HCT116 (cell line): ENCODE measurements around the gene MAP4K2. TPM values are rescaled to one million over a fixed set of nuclear protein-coding genes. Genes with fewer than 3 reads are reported as not detected.
A peak's percentile ranks its signal among the peaks of the same experiment; 100 is the strongest.

Experiments used
- ATAC-seq: fragments of 200-7000 bp; cut with Tn5 transposase; 2 replicates; pipeline ENCODE4 v1.9.1; 2020; ENCODE audit warnings: mild to moderate bottlenecking, moderate library complexity
- BruUV-seq: library from RNA; stranded (reverse); fragments of 400-500 nt; replicated peaks from 2 replicates; lab custom pipeline; 2021; lab: Mats Ljungman, UMichigan
- CTCF ChIA-PET: fragments of 300-600 bp; sonication (Branson Sonifier 250); formaldehyde crosslinking; loops from one replicate; lab custom pipeline; 2021; ENCODE audit warnings: antibody characterized with exemption; lab: Charles Lee
- POLR2A ChIA-PET: fragments of 300-600, 350-600 bp; sonication (Branson Sonifier 250); formaldehyde crosslinking; loops from one replicate; lab custom pipeline; 2021; ENCODE audit warnings: antibody characterized with exemption; lab: Charles Lee
- RAD21 ChIA-PET, 2 experiments: fragments of 300-600 bp; sonication (Branson Sonifier 250); formaldehyde crosslinking; loops; one replicate each; lab custom pipeline; 2023; ENCODE audit warnings: low total read pairs in 2 of 2; ENCODE audit not compliant: uncharacterized antibody in 2 of 2, unreplicated experiment in 2 of 2, low non-redundant PET in 1 of 2; lab: Charles Lee
- DNase-seq: peaks from one replicate; pipeline ENCODE4 v3.0.0-alpha.2; 2010; ENCODE audit warnings: low read depth, low spot score
- H2AFZ ChIP-seq: fragments of 200-600 bp; shearing (Covaris generic), sonication (generic); 2 replicates; pipeline ENCODE4 v1.6.1; 2017; ENCODE audit warnings: low read depth, mixed run types, mixed read lengths, antibody characterized with exemption, low read length; ENCODE audit not compliant: poor library complexity, severe bottlenecking
- H3K27ac ChIP-seq: 2 replicates; pipeline ENCODE4 v1.5.1; 2012; ENCODE audit warnings: low read depth, low read length
- H3K27me3 ChIP-seq: fragments of 200-600 bp; sonication (generic); 2 replicates; pipeline ENCODE4 v1.6.1; 2016; ENCODE audit warnings: mixed run types, low read length, mixed read lengths; ENCODE audit not compliant: insufficient read depth
- H3K36me3 ChIP-seq, 2 experiments: fragments of 200-500 bp in 1 of 2; fragments of 200-600 bp in 1 of 2; sonication (Bioruptor generic) in 1 of 2; sonication (generic) in 1 of 2; 2 replicates each; pipeline versions ENCODE4 v1.5.1 to v1.6.1; 2014 to 2016; ENCODE audit warnings: low read length in 2 of 2, inconsistent platforms in 1 of 2, mixed read lengths in 1 of 2, mixed run types in 1 of 2; ENCODE audit not compliant: insufficient read depth in 2 of 2, control insufficient read depth in 1 of 2
- H3K4me1 ChIP-seq, 2 experiments: fragments of 200-600 bp in 1 of 2; sonication (generic) in 1 of 2; 2 replicates each; pipeline versions ENCODE4 v1.5.1 to v1.6.1; 2012 to 2017; ENCODE audit warnings: low read length in 2 of 2, inconsistent platforms in 1 of 2, mild to moderate bottlenecking in 1 of 2, mixed read lengths in 1 of 2, mixed run types in 1 of 2, moderate library complexity in 1 of 2; ENCODE audit not compliant: insufficient read depth in 2 of 2, control insufficient read depth in 1 of 2
- H3K4me2 ChIP-seq: fragments of 200-600 bp; sonication (generic); 2 replicates; pipeline ENCODE4 v1.6.1; 2017; ENCODE audit warnings: mixed run types, low read length, mixed read lengths
- H3K4me3 ChIP-seq, 2 experiments: fragments of 200-600 bp in 1 of 2; sonication (generic) in 1 of 2; replicated peaks in 1 of 2; 2 replicates each; pipeline ENCODE4 v1.5.1; 2011 to 2016; ENCODE audit warnings: low read length in 2 of 2, control low read depth in 1 of 2, low read depth in 1 of 2, mild to moderate bottlenecking in 1 of 2, mixed read lengths in 1 of 2, mixed run types in 1 of 2
- H3K79me2 ChIP-seq: fragments of 200-600 bp; sonication (generic); 2 replicates; pipeline ENCODE4 v1.6.1; 2017; ENCODE audit warnings: mild to moderate bottlenecking, mixed run types, low read length, moderate library complexity, mixed read lengths; ENCODE audit not compliant: insufficient read depth
- H3K9ac ChIP-seq: fragments of 200-600 bp; sonication (generic); 2 replicates; pipeline ENCODE4 v1.6.1; 2016; ENCODE audit warnings: low read length, mixed read lengths
- H3K9me2 ChIP-seq: fragments of 200-600 bp; sonication (generic), shearing (Covaris generic); 2 replicates; pipeline ENCODE4 v1.6.1; 2017; ENCODE audit warnings: mixed run types, mild to moderate bottlenecking, moderate library complexity; ENCODE audit not compliant: insufficient read depth
- H3K9me3 ChIP-seq, 2 experiments: fragments of 200-500 bp in 1 of 2; fragments of 200-600 bp in 1 of 2; sonication (Bioruptor generic) in 1 of 2; sonication (generic) in 1 of 2; 2 replicates each; pipeline ENCODE4 v1.6.1; 2014 to 2017; ENCODE audit warnings: low read length in 2 of 2, mixed read lengths in 2 of 2, inconsistent platforms in 1 of 2, low read depth in 1 of 2, mild to moderate bottlenecking in 1 of 2, mixed run types in 1 of 2, moderate library complexity in 1 of 2; ENCODE audit not compliant: control insufficient read depth in 1 of 2, insufficient read depth in 1 of 2
- H4K20me1 ChIP-seq: fragments of 200-600 bp; sonication (generic), shearing (Covaris generic); 2 replicates; pipeline ENCODE4 v1.6.1; 2017; ENCODE audit warnings: mixed run types, mild to moderate bottlenecking, moderate library complexity; ENCODE audit not compliant: insufficient read depth
- ELF1 ChIP-seq: IDR thresholded peaks from 2 replicates; pipeline ENCODE4 v1.6.1; 2012; ENCODE audit warnings: low read depth, borderline replicate concordance
- EZH2phosphoT487 ChIP-seq: fragments of 200-600 bp; IDR thresholded peaks from 2 replicates; pipeline ENCODE4 v1.6.1; 2018; ENCODE audit warnings: antibody characterized with exemption, borderline replicate concordance
- POLR2A ChIP-seq: IDR thresholded peaks from 2 replicates; pipeline ENCODE4 v1.7.0; 2011; ENCODE audit warnings: borderline replicate concordance; ENCODE audit not compliant: insufficient read depth, insufficient read length; ENCODE audit errors: extremely low read depth
- POLR2AphosphoS5 ChIP-seq: IDR thresholded peaks from 2 replicates; pipeline ENCODE4 v1.6.1; 2011; ENCODE audit warnings: mild to moderate bottlenecking, low read depth, low read length, moderate library complexity
- RAD21 ChIP-seq: IDR thresholded peaks from 2 replicates; pipeline ENCODE4 v1.6.1; 2012; ENCODE audit warnings: low read depth, mild to moderate bottlenecking
- SIN3A ChIP-seq: IDR thresholded peaks from 2 replicates; pipeline ENCODE4 v1.6.1; 2012; ENCODE audit warnings: low read depth
- SP1 ChIP-seq: IDR thresholded peaks from 2 replicates; pipeline ENCODE4 v1.6.1; 2012; ENCODE audit warnings: low read depth
- YY1 ChIP-seq: IDR thresholded peaks from 2 replicates; pipeline ENCODE4 v1.6.1; 2011; ENCODE audit warnings: low read length, low read depth, moderate library complexity, mild to moderate bottlenecking; ENCODE audit not compliant: insufficient replicate concordance; ENCODE audit errors: extremely low read depth
- ZFX ChIP-seq: fragments of 450-650 bp; IDR thresholded peaks from 2 replicates; pipeline ENCODE4 v1.6.1; 2017
- intact Hi-C: fragments of 100-400 bp; cut with micrococcal nuclease; formaldehyde crosslinking; loops from 2 replicates; pipeline ENCODE4 v1.10.0; 2022
- total RNA-seq: library from RNA; stranded (reverse); gene quantifications from one replicate; pipeline ENCODE4 v1.2.1, GENCODE V29; 2021; ENCODE audit not compliant: unreplicated experiment
- TF ChIP-seq, protein P1 (sequence below): IDR thresholded peaks from 2 replicates; pipeline ENCODE4 v1.6.1; 2012
- TF ChIP-seq, protein P2 (sequence below): IDR thresholded peaks from 2 replicates; pipeline ENCODE4 v1.6.1; 2012; ENCODE audit warnings: low read depth

The MAP4K2 gene
- total RNA-seq, 1 experiment from 2014 or later, result 44.2 TPM

DNA sequence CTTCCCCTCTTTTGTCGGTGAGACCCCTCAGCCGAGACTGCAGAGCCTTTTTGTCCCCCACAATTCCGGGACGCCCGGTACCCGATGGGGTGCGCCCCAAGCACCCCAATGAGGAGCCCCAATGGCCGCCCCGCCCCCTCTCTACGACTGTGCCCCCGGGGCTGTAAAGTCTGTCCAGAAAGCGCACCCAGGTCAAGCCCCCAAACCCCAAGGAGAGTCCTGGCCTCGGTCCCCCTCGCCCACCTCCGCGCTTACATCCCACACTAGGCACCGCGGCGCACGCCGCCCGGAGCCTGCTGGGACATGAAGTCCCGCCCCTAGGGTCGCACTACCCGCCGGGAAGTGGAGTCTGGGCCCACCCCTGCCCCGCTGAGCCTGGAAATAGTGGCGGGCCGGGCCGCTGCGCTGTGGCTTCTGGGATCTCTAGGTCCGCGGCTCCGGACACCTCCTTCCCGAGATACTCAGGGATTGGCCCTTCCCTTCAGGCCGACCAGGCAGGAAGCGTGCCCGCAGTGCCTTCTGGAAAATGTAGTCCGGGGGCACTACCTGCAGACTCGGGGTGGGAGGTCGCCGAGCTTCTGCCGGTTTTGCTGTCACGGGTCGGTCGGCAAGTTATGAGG is 7.4 kb upstream of the MAP4K2 start, which contains the start of gene MEN1:
Gene MEN1 (minus strand): TSS at position 281 of the 620 bp plus-strand sequence. CDS start 442 bp downstream, outside the sequence.
- ChIA-PET CTCF (interaction anchor here (1.0 kb wide), 1 partner anchor 34 kb away, joined by 3 read pairs; the partner anchor contains the start of gene CDC42BPG), RAD21 (no interaction called here), POLR2A (interaction anchor here (1.1 to 2.5 kb wide), 2 partner anchors 32 to 34 kb away, joined by 5 to 11 read pairs; partner anchors contain the start of genes CDC42BPG and SF1)
- BruUV-seq, result no TSS peak
- Histone ChIP-seq H3K27me3 (no peaks in the 10 kb centered on the region), H3K79me2 (peaks cover 13% of the 10 kb centered on the region; the same call in 1 of the 2 replicates), H2AFZ (no peak within 1 kb of the TSS), H3K9me2 (no peaks in the 10 kb centered on the region), H4K20me1 (no peaks in the 10 kb centered on the region), H3K4me3 (peak within 1 kb of the TSS; percentile 89 to 91), H3K4me2 (peak within 1 kb of the TSS; percentile 98), H3K4me1 (peaks cover 7 to 18% of the 10 kb centered on the region in 2 experiments), H3K9me3 (no peaks in the 10 kb centered on the region), H3K27ac (peak within 1 kb of the TSS; percentile 65), H3K36me3 (peaks cover 5 to 10% of the 10 kb centered on the region in 2 experiments; a peak in 1 of 4 replicates), H3K9ac (peak within 1 kb of the TSS; percentile 83)
- DNase-seq (peak; percentile 90), ATAC-seq (peak; percentile 97)
- TF ChIP-seq, protein P1, sequence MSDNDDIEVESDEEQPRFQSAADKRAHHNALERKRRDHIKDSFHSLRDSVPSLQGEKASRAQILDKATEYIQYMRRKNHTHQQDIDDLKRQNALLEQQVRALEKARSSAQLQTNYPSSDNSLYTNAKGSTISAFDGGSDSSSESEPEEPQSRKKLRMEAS, result peak; percentile 61; the same call in 1 of the 2 replicates
- TF ChIP-seq, protein P2, sequence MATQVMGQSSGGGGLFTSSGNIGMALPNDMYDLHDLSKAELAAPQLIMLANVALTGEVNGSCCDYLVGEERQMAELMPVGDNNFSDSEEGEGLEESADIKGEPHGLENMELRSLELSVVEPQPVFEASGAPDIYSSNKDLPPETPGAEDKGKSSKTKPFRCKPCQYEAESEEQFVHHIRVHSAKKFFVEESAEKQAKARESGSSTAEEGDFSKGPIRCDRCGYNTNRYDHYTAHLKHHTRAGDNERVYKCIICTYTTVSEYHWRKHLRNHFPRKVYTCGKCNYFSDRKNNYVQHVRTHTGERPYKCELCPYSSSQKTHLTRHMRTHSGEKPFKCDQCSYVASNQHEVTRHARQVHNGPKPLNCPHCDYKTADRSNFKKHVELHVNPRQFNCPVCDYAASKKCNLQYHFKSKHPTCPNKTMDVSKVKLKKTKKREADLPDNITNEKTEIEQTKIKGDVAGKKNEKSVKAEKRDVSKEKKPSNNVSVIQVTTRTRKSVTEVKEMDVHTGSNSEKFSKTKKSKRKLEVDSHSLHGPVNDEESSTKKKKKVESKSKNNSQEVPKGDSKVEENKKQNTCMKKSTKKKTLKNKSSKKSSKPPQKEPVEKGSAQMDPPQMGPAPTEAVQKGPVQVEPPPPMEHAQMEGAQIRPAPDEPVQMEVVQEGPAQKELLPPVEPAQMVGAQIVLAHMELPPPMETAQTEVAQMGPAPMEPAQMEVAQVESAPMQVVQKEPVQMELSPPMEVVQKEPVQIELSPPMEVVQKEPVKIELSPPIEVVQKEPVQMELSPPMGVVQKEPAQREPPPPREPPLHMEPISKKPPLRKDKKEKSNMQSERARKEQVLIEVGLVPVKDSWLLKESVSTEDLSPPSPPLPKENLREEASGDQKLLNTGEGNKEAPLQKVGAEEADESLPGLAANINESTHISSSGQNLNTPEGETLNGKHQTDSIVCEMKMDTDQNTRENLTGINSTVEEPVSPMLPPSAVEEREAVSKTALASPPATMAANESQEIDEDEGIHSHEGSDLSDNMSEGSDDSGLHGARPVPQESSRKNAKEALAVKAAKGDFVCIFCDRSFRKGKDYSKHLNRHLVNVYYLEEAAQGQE, result no peak
- TF ChIP-seq POLR2A (peak; percentile 70), SP1 (peak; percentile 66), RAD21 (no peak), POLR2AphosphoS5 (peak; percentile 89), ZFX (peak; percentile 72), SIN3A (no peak), ELF1 (no peak; the same call in 1 of the 2 replicates), YY1 (peak; percentile 44), EZH2phosphoT487 (no peak)
- intact Hi-C loops, result no loop called here
